GM13976 (cell line): ENCODE measurements around the gene DGAT2L6.
"Not testable (repeated sequence)": the region's sequence is repeated elsewhere in the genome, so short reads cannot be mapped to it uniquely, and the experiment has no call there.

ENCODE experiments used
- DNase-seq: peaks from one replicate; pipeline ENCODE4 v3.0.0; 2012; ENCODE audit warnings: low spot score
- CTCF ChIP-seq: IDR thresholded peaks from 2 replicates; pipeline ENCODE4 v1.5.1; 2012; ENCODE audit warnings: borderline replicate concordance, mild to moderate bottlenecking; ENCODE audit not compliant: insufficient read depth; ENCODE audit errors: extremely low read depth, missing control alignments, control extremely low read depth
- in situ Hi-C: fragments of 300-500 bp; cut with MboI; formaldehyde crosslinking; loops from one replicate; pipeline ENCODE4 v1.12.0; 2022; ENCODE audit warnings: low sequenced_read_pairs, mixed read lengths, inconsistent platforms; ENCODE audit not compliant: unreplicated experiment

Gene DGAT2L6

DNA sequence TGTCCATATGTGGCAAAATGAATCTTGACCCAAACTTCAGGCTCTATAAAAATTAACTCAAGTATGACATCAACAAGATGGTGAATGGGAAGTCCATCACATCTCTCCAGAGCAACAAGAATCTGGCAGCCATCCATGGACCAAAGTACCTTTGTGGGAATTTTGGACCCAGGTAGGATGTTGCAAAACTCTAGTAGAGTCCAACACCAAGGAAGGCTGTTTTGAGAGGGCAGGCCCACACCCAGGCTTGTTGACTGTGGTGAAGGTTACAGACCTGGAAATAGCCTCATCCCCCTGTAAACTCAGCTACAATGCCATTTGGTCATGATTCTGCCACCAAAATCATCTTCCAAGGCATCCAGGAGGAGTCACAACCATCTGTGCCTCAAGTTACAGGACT lies 12.9 kb downstream of the DGAT2L6 start:
- TF ChIP-seq CTCF = no peak
- DNase-seq = no peak
- in situ Hi-C loops = no loop called here

- DNase-seq = peak; percentile 41
- peak; percentile 30 for TF ChIP-seq CTCF
- in situ Hi-C loops = no loop called here
These were observed 19.9 kb downstream of the DGAT2L6 start for GRCh38 chrX:70196961-70197720.

GRCh38 chrX:70201732-70202131 lies 24.4 kb downstream of the DGAT2L6 start:
- in situ Hi-C loops = no loop called here
- no peak for TF ChIP-seq CTCF
- DNase-seq = no peak

GRCh38 chrX:70208479-70208878 lies 31.2 kb downstream of the DGAT2L6 start:
- no peak for TF ChIP-seq CTCF
- in situ Hi-C loops = no loop called here
- no peak for DNase-seq

DNA sequence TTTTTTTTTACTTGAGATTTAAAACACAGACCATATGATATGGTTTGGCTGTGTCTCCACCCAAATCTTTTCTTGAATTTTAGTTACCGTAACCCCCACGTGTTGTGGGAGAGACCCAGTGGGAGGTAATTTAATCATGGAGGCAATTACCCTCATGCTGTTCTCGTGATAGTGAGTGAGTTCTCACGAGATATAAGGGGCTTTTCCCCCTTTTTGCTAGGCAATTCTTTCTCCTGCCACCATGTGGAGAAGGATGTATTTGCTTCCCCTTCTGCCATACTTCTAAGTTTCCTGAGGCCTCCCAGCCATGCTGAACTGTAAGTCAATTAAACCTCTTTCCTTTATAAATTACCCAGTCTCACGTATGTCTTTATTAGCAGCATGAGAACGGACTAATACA lies 32.3 kb downstream of the DGAT2L6 start:
- DNase-seq, in situ Hi-C loops: not testable (repeated sequence)

- DNase-seq = no peak
- in situ Hi-C loops = no loop called here
- TF ChIP-seq CTCF = no peak
These were observed 42.9 kb downstream of the DGAT2L6 start for GRCh38 chrX:70219938-70220764.

DNA sequence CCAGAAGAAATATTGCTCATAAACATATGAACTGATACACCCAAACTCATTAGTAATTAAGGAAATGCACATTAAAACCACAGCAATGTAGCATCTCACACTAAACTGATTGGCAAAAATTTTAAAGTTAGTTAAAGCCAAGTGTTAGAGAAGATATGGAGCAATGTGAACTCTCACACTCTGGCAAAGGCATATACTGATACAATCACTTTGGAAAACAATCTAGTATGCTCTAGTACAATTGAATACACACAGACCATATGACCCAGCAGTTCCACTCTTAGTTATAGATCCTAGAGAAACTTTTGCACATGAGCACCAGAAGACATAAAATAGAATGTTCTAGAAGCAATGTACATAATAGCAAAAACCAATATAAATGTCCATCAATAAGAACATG lies 48.8 kb downstream of the DGAT2L6 start:
- DNase-seq = no peak
- no peak for TF ChIP-seq CTCF
- in situ Hi-C loops = no loop called here
